Nephron (organoid): ENCODE results near the gene PRRT2.

ENCODE experiments used
- H3K27ac Mint-ChIP-seq, 3 experiments: 2 replicates each; pipeline ENCODE4 v1.8.0; 2020; ENCODE audit warnings: mixed read lengths in 3 of 3, mild to moderate bottlenecking in 2 of 3, moderate library complexity in 1 of 3
- H3K27me3 Mint-ChIP-seq: 2 replicates; pipeline ENCODE4 v1.8.0; 2021; ENCODE audit warnings: low read depth, mild to moderate bottlenecking, moderate library complexity, mixed read lengths
- H3K36me3 Mint-ChIP-seq: 2 replicates; pipeline ENCODE4 v1.8.0; 2020; ENCODE audit warnings: low read depth, mixed read lengths
- H3K4me1 Mint-ChIP-seq: 2 replicates; pipeline ENCODE4 v1.8.0; 2020; ENCODE audit warnings: mixed read lengths
- H3K4me3 Mint-ChIP-seq, 3 experiments: 2 replicates each; pipeline ENCODE4 v1.8.0; 2020; ENCODE audit warnings: mild to moderate bottlenecking in 3 of 3, mixed read lengths in 3 of 3, moderate library complexity in 2 of 3
- H3K9me3 Mint-ChIP-seq: 2 replicates; pipeline ENCODE4 v1.8.0; 2020; ENCODE audit warnings: mixed read lengths
- TF ChIP-seq, protein P1 (sequence below), 3 experiments: fragments of 200-600 bp; sonication (generic); IDR thresholded peaks; one replicate each; pipeline ENCODE4 v1.5.0; 2021; ENCODE audit warnings: antibody characterized with exemption in 3 of 3; ENCODE audit not compliant: unreplicated experiment in 3 of 3

The PRRT2 gene

DNA sequence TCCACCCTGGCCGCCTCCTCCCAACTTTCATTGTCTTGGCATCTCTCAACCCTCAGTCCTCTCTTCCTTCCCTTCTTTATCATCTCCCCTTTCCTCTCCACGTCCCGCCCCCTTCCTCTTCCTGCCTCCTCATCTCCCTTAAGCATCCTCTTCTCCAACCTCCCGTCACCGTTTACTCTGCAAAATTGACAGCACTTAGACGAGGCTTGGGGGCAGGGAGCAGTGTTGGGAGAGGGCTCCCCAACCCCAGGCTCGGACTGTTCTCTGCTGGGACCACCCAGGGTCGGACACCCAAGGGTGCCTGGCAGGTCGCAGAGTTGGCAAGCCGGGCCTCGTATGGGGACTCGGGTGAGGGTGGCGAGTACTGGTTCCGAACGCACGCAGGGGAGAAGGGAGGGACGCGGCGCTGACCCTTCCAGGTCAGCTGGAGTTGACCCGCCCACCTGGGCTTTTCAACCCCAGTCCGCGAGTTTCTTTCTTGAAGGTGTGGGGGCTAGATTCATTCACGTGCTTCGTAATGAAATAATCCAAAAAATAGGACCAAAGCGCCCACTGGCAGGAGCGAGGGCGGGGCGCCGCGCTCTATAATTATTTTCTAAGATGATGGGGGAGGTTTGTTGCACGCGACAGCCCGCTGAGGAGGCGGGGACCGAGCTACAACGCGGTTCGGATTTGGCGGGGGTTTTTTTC, 3.2 kb downstream of the PRRT2 start:
- Mint-ChIP-seq H3K27me3 (no peaks in the 10 kb centered on the region), H3K9me3 (no peaks in the 10 kb centered on the region), H3K4me3 (peak overlapping the region; percentile 93 to 96 (median 94)), H3K27ac (peak overlapping the region; percentile 94 to 97 (median 94)), H3K36me3 (peaks cover 29% of the 10 kb centered on the region), H3K4me1 (peaks cover 57% of the 10 kb centered on the region)
- TF ChIP-seq, protein P1, sequence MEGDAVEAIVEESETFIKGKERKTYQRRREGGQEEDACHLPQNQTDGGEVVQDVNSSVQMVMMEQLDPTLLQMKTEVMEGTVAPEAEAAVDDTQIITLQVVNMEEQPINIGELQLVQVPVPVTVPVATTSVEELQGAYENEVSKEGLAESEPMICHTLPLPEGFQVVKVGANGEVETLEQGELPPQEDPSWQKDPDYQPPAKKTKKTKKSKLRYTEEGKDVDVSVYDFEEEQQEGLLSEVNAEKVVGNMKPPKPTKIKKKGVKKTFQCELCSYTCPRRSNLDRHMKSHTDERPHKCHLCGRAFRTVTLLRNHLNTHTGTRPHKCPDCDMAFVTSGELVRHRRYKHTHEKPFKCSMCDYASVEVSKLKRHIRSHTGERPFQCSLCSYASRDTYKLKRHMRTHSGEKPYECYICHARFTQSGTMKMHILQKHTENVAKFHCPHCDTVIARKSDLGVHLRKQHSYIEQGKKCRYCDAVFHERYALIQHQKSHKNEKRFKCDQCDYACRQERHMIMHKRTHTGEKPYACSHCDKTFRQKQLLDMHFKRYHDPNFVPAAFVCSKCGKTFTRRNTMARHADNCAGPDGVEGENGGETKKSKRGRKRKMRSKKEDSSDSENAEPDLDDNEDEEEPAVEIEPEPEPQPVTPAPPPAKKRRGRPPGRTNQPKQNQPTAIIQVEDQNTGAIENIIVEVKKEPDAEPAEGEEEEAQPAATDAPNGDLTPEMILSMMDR (IDR thresholded peaks at IDR 0.05; ENCODE audit: unreplicated experiment in 3 of 3), result no peak

DNA sequence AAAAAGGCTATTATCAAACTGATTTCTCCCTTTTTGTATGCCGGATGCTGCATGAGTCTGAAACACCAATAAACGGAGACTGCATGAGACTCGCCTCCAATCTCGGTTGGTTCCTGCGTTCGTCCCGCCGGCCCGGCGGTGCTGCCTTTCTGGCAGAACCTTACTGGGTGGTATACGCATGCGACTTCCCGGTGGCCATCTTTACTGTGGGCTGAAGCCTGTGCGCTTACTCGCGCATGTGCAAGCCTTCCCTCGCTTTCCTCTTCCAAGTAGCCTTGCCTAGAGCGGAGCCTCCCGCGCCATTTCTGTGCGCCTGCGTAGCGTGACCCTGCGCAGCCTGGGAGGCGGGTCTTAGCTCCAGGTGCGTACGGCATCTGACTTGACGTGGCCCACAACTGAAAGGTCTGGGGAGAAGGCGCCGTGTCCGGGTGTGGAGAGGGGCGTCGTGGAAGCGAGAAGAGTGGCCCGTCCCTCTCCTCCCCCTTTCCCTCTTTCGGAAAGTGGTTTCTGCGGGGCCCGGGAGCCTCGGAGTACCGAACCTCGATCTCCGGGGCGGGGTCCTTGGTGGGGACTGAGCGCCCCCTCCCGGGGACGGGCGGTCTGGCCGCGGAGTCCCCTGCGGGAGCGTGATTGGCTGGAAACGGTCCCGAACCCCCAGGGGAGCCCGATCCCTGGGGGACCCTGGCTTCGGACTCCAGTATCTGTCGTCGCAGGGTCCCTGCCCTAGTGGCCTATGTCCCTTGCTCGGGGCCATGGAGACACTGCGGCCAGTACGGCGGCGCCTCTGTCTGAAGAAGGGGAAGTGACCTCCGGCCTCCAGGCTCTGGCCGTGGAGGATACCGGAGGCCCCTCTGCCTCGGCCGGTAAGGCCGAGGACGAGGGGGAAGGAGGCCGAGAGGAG, 4.0 kb downstream of the PRRT2 start, which contains the start of gene PAGR1:
PAGR1 (plus strand) TSS at position 360 of the 901 bp plus-strand sequence; CDS start at position 734, 374 bp downstream.
- Mint-ChIP-seq H3K4me3 (peak within 1 kb of the TSS; percentile 93 to 96 (median 94)), H3K27me3 (no peaks in the 10 kb centered on the region), H3K27ac (peak within 1 kb of the TSS; percentile 94 to 97 (median 94)), H3K36me3 (peaks cover 29% of the 10 kb centered on the region), H3K4me1 (peaks cover 57% of the 10 kb centered on the region), H3K9me3 (no peaks in the 10 kb centered on the region)
- TF ChIP-seq, protein P1 (IDR thresholded peaks at IDR 0.05; ENCODE audit: unreplicated experiment in 3 of 3), result peak; percentile 88 to 96 (median 93)

DNA sequence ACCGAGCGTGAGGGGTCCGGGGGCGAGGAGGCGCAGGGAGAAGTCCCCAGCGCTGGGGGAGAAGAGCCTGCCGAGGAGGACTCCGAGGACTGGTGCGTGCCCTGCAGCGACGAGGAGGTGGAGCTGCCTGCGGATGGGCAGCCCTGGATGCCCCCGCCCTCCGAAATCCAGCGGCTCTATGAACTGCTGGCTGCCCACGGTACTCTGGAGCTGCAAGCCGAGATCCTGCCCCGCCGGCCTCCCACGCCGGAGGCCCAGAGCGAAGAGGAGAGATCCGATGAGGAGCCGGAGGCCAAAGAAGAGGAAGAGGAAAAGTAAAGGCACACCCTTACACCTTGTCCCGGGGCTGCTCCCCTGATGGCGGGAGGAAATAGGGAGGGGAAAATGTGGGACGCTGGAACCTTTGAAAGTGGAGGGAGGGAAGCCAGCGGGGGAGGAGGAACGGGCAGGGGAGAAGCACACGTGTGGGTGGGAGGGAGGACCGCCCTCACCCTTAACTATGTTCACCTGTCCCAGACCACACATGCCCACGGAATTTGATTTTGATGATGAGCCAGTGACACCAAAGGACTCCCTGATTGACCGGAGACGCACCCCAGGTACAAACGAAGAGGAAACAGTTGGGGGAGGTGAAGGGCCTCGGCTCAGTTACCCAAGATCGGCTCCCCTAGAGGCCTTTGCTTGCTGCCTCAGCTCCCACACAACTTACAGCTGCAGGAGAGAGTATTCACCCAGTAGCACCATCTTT, 4.9 kb downstream of the PRRT2 start:
- TF ChIP-seq, protein P1 (IDR thresholded peaks at IDR 0.05; ENCODE audit: unreplicated experiment in 3 of 3), result no peak
- peaks cover 60% of the 10 kb centered on the region for H3K4me1 Mint-ChIP-seq
- H3K27ac Mint-ChIP-seq, result peak overlapping the region; percentile 77 to 97 (median 90)
- H3K27me3 Mint-ChIP-seq, result no peaks in the 10 kb centered on the region
- H3K36me3 Mint-ChIP-seq, result peaks cover 29% of the 10 kb centered on the region
- no peaks in the 10 kb centered on the region for H3K9me3 Mint-ChIP-seq
- H3K4me3 Mint-ChIP-seq, result peak overlapping the region; percentile 93 to 96 (median 94)

DNA sequence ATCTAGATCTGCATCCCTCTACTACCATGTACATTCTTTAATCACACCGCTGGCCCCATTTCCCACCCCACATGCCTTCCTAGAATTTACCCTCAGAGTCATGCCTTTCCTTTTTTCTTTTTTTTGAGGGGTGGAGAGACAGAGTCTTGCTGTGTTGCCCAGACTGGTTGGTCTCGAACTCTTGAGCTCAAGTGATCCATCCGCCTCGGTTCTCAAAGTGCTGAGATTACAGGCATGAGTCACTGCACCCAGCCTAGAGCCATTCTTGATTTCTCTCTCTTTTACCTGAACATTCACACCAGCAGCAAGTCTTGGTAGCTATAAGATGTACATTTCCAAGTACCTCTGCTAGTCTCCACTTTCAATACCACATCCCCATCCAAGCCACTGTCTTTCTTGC, 6.1 kb downstream of the PRRT2 start:
- Mint-ChIP-seq H3K36me3 (peaks cover 29% of the 10 kb centered on the region), H3K27me3 (no peaks in the 10 kb centered on the region), H3K4me1 (peaks cover 65% of the 10 kb centered on the region), H3K4me3 (peak overlapping the region; percentile 75 to 88 (median 86)), H3K27ac (peak overlapping the region in 2 of 3 experiments; percentile 24 to 77), H3K9me3 (no peaks in the 10 kb centered on the region)
- TF ChIP-seq, protein P1 (IDR thresholded peaks at IDR 0.05; ENCODE audit: unreplicated experiment in 3 of 3), result no peak

DNA sequence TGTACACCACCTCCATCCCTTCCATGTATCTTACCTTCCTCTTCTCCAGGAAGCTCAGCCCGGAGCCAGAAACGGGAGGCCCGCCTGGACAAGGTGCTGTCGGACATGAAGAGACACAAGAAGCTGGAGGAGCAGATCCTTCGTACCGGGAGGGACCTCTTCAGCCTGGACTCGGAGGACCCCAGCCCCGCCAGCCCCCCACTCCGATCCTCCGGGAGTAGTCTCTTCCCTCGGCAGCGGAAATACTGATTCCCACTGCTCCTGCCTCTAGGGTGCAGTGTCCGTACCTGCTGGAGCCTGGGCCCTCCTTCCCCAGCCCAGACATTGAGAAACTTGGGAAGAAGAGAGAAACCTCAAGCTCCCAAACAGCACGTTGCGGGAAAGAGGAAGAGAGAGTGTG, 7.5 kb downstream of the PRRT2 start:
- Mint-ChIP-seq H3K27me3 (no peaks in the 10 kb centered on the region), H3K36me3 (peaks cover 29% of the 10 kb centered on the region), H3K4me3 (peak overlapping the region; percentile 75 to 88 (median 84)), H3K9me3 (no peaks in the 10 kb centered on the region), H3K27ac (peak overlapping the region; percentile 55 to 80 (median 73)), H3K4me1 (peaks cover 65% of the 10 kb centered on the region)
- TF ChIP-seq, protein P1 (IDR thresholded peaks at IDR 0.05; ENCODE audit: unreplicated experiment in 3 of 3), result no peak
